Thymus (tissue), 11 donors: ENCODE measurements around the gene BCHE. TPM values are rescaled to one million over a fixed set of nuclear protein-coding genes. Genes with fewer than 3 reads are reported as not detected.

Source experiments
- DNase-seq, 9 donors: peaks; one replicate each; pipeline ENCODE4 v3.0.0-alpha.2; 2013; ENCODE audit warnings: low spot score in 9 of 9, low read depth in 6 of 9, missing footprints in 1 of 9
- H3K27ac ChIP-seq, 2 donors: one replicate each; pipeline ENCODE4 v1.5.1; 2013; ENCODE audit warnings: control low read depth in 1 of 2, low read depth in 1 of 2, low read length in 1 of 2, mild to moderate bottlenecking in 1 of 2, moderate library complexity in 1 of 2
- H3K27me3 ChIP-seq, 2 donors: one replicate each; pipeline ENCODE4 v1.5.1; 2013; ENCODE audit warnings: low read length in 1 of 2; ENCODE audit not compliant: control insufficient read depth in 2 of 2, insufficient read depth in 1 of 2
- H3K36me3 ChIP-seq, 2 donors: one replicate each; pipeline ENCODE4 v1.5.1; 2013; ENCODE audit warnings: low read length in 1 of 2, mild to moderate bottlenecking in 1 of 2, moderate library complexity in 1 of 2; ENCODE audit not compliant: control insufficient read depth in 2 of 2, insufficient read depth in 2 of 2
- H3K4me1 ChIP-seq, 2 donors: one replicate each; pipeline ENCODE4 v1.5.1; 2013; ENCODE audit warnings: low read length in 2 of 2; ENCODE audit not compliant: control insufficient read depth in 2 of 2, insufficient read depth in 2 of 2
- H3K4me3 ChIP-seq, 2 donors: one replicate each; pipeline ENCODE4 v1.5.1; 2013; ENCODE audit warnings: low read length in 2 of 2, control low read depth in 1 of 2, mild to moderate bottlenecking in 1 of 2
- H3K9me3 ChIP-seq, 2 donors: one replicate each; pipeline ENCODE4 v1.5.1; 2013; ENCODE audit warnings: low read length in 1 of 2, mild to moderate bottlenecking in 1 of 2; ENCODE audit not compliant: control insufficient read depth in 2 of 2, insufficient read depth in 1 of 2
- WGBS: extraction: QIAGEN DNeasy Blood & Tissue Kit; methylation state at CpG from one replicate; pipeline ENCODE4 v1.1.7; 2013; 5-methylcytosine and 5-hydroxymethylcytosine counted together
- polyA plus RNA-seq: library from polyadenylated mRNA; stranded (reverse); fragments of 200-250 nt; gene quantifications from one replicate; pipeline ENCODE4 v1.2.3, GENCODE V29; 2013
- total RNA-seq: library from RNA; stranded (reverse); fragments of 120-200 nt; gene quantifications from one replicate; pipeline ENCODE4 v1.2.4, GENCODE V29; 2013
- donor health status: healthy.

Gene BCHE
- total and polyA plus RNA-seq, 2 donors = 2.1 to 12.4 TPM

DNA sequence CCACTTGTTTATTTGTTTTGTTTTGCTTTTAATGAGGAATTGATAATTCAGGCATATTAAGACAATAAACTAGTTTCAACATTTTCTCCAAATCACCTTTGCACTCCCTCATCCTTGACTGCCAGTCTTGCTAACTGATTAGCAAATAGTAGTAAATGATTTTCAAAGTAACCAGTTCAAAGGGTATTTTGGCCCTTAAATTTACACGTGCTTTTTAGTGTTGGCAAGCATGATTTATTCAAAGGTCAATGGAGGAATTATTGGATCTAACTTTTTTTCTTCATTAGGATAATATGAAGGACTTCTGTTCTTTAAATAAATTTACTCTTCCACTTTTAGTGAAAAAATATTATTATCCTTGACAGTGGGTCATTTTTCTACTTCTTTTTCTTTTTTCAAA, 53.8 kb downstream of the BCHE start:
- 88% methylated on average over 1 of the region's 1 CpG for WGBS
- DNase-seq = no peak
- H3K4me3 ChIP-seq = no peak overlapping the region
- no peaks in the 10 kb centered on the region for H3K4me1 ChIP-seq
- no peaks in the 10 kb centered on the region for H3K9me3 ChIP-seq
- no peaks in the 10 kb centered on the region for H3K36me3 ChIP-seq
- no peaks in the 10 kb centered on the region for H3K27me3 ChIP-seq
- H3K27ac ChIP-seq = no peak overlapping the region

DNA sequence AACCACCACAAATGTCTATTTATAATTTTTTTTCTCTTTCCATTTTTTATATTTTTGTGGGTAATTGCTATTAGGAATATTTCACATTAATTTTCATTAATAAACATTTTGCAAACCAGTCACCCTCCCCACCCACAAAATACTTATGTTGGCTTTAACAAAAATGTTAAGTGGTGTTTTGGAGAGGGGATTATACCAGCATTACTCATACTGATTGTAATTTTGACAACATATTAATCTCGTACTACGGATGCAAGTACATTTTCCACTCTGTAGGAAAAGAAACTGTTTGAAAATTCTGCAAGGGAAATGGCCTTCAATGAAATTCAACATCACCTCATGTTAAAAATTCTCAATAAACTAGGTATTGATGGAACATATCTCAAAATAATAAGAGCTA, 58.3 kb downstream of the BCHE start:
- Histone ChIP-seq H3K4me3 (no peak overlapping the region), H3K36me3 (no peaks in the 10 kb centered on the region), H3K27me3 (no peaks in the 10 kb centered on the region), H3K4me1 (no peaks in the 10 kb centered on the region), H3K9me3 (no peaks in the 10 kb centered on the region), H3K27ac (no peak overlapping the region)
- no peak for DNase-seq
- WGBS = 95% methylated on average over 2 of the region's 2 CpGs

DNA sequence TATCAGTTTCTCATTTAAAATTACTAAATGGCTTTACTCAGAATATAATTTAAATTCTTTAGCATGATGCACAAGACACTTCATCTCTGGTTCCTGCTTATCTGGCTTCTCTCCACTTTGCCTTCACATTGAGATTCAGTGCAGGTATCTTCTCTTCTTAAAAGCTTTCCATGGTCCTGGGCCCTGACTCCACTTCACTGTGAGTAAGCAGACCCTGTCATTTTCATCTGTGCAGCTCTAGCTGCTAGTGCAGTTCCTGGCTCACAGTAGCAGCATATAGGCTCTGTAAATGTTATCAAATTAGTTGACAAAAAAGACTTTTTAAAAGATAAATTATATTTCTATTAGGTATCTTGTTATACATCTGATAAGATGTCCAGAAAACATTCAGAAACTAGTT, 58.8 kb downstream of the BCHE start:
- Histone ChIP-seq H3K27ac (no peak overlapping the region), H3K4me3 (no peak overlapping the region), H3K4me1 (no peaks in the 10 kb centered on the region), H3K36me3 (no peaks in the 10 kb centered on the region), H3K27me3 (no peaks in the 10 kb centered on the region), H3K9me3 (no peaks in the 10 kb centered on the region)
- DNase-seq = no peak

DNA sequence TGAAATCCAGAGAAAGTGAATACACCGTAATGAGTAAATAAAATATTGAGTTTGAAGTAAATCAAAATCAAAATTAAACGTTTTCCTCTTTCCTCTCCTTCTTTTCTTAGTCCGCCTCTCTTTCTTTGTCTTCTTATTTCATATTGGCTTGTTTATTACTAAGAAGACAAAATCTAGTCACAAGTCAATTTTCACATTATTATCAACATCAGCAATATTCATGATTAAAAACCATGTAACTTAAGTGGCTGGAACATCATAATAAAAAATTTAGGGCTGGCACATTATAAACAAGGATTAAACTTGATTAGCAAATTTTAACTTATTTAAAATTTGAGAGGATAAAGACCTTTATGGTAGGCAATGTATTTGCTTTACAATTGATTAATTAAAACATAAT, 61.4 kb downstream of the BCHE start:
- Histone ChIP-seq H3K27ac (no peak overlapping the region), H3K36me3 (no peaks in the 10 kb centered on the region), H3K27me3 (no peaks in the 10 kb centered on the region), H3K4me3 (no peak overlapping the region), H3K4me1 (no peaks in the 10 kb centered on the region), H3K9me3 (no peaks in the 10 kb centered on the region)
- no peak for DNase-seq
- WGBS = 91% methylated on average over 3 of the region's 3 CpGs

DNA sequence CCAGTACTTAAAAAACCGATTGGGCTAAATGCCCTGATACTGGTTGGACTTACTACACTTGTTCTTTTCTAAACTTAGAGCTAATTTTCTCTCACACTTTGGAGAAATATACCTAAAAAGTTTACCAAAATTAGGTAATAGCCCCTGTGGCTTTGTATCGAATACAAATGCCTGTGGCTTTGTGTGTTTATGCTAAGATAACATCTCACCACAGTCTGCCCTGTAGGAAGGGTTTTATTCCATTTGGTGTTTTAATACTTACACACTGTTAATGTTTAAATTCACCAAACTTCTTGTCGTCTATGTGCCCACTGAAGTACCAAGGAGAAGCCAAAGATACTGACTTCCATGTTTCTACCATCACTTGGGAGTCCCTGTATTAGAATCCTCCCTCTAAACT, 66.4 kb downstream of the BCHE start:
- Histone ChIP-seq H3K27me3 (no peaks in the 10 kb centered on the region), H3K4me3 (no peak overlapping the region), H3K4me1 (no peaks in the 10 kb centered on the region), H3K9me3 (peaks cover 0 to 6% of the 10 kb centered on the region in 2 donors), H3K27ac (no peak overlapping the region), H3K36me3 (no peaks in the 10 kb centered on the region)
- DNase-seq = no peak
- 65% methylated on average over 3 of the region's 3 CpGs for WGBS

DNA sequence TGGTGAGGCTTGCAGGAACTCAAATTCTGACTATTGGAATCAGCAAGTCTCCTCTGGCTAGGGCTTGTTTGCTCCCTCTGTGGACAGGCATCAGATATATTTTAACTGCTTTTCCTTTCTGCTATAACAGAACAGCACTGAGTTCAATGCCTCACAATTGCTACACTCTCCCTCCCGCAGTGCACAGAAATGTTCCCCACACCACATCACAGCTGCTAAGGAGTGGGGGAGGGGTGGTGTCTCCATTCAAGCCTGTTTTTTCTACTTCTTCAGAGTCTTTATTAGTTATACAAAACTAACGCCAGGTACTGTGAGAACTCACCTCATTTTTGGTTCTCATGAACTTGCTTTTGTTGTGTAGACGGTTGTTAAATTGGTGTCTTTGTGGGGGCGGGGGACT, 68.5 kb downstream of the BCHE start:
- no peak overlapping the region for H3K27ac ChIP-seq
- 90% methylated on average over 4 of the region's 4 CpGs for WGBS
- H3K27me3 ChIP-seq = no peaks in the 10 kb centered on the region
- H3K4me3 ChIP-seq = no peak overlapping the region
- no peak for DNase-seq
- H3K4me1 ChIP-seq = no peaks in the 10 kb centered on the region
- peaks cover 0 to 6% of the 10 kb centered on the region in 2 donors for H3K9me3 ChIP-seq
- H3K36me3 ChIP-seq = no peaks in the 10 kb centered on the region

DNA sequence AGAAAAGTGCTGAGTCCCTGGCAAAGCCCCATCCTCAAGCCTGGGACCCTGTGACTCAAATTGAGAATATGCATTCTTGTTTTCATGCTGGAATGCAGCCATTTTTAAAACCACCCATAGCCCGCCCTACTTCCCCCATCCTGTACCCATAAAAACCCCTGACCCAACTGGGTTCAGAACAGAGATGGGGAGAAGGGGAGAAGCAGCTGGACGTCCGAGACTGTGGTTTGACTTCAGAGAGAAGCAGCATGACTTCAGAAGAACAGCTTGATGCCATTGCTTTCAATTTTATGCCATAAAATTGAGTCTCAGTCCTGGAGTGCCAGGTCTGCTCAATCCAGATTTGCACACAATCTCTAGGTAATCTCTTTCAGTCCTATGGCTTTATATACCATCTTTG, 78.2 kb downstream of the BCHE start:
- H3K9me3 ChIP-seq = no peaks in the 10 kb centered on the region
- no peak for DNase-seq
- H3K27me3 ChIP-seq = no peaks in the 10 kb centered on the region
- WGBS = 94% methylated on average over 3 of the region's 3 CpGs
- no peak overlapping the region for H3K27ac ChIP-seq
- H3K4me1 ChIP-seq = no peaks in the 10 kb centered on the region
- H3K36me3 ChIP-seq = no peaks in the 10 kb centered on the region
- H3K4me3 ChIP-seq = no peak overlapping the region

DNA sequence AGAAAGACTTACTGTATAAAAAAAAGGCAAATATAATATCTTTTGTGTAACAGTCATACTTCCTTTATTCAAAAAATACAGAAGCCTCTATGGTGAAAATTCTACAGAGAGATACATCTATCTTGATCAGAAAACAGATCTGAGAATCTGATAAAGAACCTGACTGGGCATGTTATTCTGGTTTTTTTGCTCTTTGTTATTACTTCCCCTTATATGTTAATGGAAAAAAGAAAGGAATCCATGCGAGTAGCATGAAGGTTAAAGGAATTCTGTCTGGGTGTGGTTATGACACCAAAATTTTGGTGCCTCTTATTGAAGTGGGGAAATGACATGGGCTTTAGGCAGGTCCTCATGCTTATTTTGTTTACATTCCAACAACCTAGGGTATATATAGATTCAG, 81.7 kb downstream of the BCHE start:
- DNase-seq = no peak
- Histone ChIP-seq H3K36me3 (no peaks in the 10 kb centered on the region), H3K27ac (no peak overlapping the region), H3K4me1 (no peaks in the 10 kb centered on the region), H3K27me3 (no peaks in the 10 kb centered on the region), H3K9me3 (no peaks in the 10 kb centered on the region), H3K4me3 (no peak overlapping the region)
- WGBS = 72% methylated on average over 1 of the region's 1 CpG

DNA sequence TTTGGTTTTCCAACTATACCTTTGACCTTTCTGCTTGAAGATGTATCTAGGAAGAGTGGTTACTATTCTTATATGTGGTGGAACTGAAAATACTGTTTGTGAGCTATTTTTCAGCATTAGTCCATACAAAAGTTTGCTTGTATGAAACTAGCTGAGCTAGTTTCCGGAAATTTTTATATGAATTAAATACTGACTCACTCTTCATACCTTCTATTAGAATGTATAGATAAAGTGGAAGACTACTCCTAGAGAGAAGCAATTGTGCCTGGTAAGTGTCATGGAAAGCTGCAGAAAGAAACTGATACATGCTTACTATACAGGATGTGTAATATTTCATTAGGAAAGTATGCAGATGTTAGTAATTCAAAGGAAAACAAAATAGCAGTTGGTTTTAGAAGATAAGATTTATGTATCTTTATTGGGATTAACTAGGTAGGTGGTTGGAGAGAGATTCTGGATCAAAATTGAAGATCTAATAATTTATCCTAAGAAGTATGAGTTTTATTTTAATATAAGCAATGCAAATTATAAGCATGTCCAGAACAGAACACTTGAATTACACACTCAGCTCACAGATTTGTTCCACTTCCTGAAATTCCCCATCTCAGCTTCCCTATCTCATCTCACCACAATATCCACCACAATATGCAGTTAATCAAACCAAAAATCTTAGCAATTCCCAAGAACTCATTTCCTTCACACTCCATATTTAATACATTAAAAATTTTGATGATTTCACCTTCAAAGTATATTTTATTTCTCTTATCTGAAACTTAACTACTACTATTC, 82.8 kb downstream of the BCHE start:
- no peak for DNase-seq
- H3K27me3 ChIP-seq = no peaks in the 10 kb centered on the region
- no peaks in the 10 kb centered on the region for H3K4me1 ChIP-seq
- H3K4me3 ChIP-seq = no peak overlapping the region
- H3K27ac ChIP-seq = no peak overlapping the region
- 98% methylated on average over 1 of the region's 1 CpG for WGBS
- H3K36me3 ChIP-seq = no peaks in the 10 kb centered on the region
- no peaks in the 10 kb centered on the region for H3K9me3 ChIP-seq
